Retinal pigment epithelial cell (primary cell): ENCODE measurements around the gene AIFM2.

Experiments
- DNase-seq: peaks from one replicate; pipeline ENCODE4 v3.0.0-alpha.2; 2010; ENCODE audit warnings: low read depth
- H3K4me3 ChIP-seq: 2 replicates; pipeline ENCODE4 v1.5.1; 2011; ENCODE audit warnings: mild to moderate bottlenecking, low read length, control low read depth, moderate library complexity
- TF ChIP-seq, protein P1 (sequence below): conservative IDR thresholded peaks from 2 replicates; pipeline ENCODE4 v1.5.1; 2011; ENCODE audit warnings: low read depth, low read length, control low read depth, inconsistent platforms

AIFM2 gene

GRCh38 chr10:70067586-70067985 is 65.0 kb downstream of the AIFM2 start:
- no peak overlapping the region for H3K4me3 ChIP-seq
- TF ChIP-seq, protein P1, sequence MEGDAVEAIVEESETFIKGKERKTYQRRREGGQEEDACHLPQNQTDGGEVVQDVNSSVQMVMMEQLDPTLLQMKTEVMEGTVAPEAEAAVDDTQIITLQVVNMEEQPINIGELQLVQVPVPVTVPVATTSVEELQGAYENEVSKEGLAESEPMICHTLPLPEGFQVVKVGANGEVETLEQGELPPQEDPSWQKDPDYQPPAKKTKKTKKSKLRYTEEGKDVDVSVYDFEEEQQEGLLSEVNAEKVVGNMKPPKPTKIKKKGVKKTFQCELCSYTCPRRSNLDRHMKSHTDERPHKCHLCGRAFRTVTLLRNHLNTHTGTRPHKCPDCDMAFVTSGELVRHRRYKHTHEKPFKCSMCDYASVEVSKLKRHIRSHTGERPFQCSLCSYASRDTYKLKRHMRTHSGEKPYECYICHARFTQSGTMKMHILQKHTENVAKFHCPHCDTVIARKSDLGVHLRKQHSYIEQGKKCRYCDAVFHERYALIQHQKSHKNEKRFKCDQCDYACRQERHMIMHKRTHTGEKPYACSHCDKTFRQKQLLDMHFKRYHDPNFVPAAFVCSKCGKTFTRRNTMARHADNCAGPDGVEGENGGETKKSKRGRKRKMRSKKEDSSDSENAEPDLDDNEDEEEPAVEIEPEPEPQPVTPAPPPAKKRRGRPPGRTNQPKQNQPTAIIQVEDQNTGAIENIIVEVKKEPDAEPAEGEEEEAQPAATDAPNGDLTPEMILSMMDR = no peak
- DNase-seq = no peak

DNA sequence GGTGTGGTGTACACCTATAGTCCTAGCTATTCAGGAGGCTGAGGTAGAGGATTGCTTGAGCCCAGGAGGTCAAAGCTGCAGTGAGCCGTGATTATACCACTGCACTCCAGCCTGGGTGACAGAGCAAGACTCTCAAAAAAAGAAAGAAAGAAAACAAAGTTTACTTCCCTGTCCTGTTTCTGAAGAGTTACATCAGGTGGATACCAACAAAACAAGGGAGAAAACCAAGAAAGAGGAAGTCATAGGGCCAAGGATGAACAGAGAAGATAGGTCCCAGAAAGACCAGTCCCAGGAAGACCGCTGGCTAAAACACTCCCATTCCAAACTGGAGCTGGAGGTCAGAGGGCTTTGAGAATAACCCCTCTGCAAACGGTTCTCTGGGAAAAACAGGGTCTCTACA is 66.4 kb downstream of the AIFM2 start:
- TF ChIP-seq, protein P1 = no peak
- no peak for DNase-seq
- H3K4me3 ChIP-seq = no peak overlapping the region

DNA sequence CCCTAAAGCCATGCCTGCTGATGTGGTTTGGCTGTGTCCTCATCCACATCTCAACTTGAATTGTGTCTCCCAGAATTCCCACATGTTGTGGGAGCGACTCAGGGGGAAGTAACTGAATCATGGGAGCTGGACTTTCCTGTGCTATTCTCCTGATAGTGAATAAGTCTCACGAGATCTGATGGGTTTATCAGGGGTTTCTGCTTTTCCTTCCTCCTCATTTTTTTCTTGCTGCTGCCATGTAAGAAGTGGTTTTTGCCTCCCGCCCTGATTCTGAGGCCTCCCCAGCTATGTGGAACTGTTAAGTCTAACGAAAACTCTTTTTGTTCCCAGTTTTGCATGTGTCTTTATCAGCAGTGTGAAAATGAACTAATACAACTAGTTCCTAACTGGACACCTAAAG is 68.1 kb downstream of the AIFM2 start:
- H3K4me3 ChIP-seq = no peak overlapping the region
- TF ChIP-seq, protein P1 = no peak
- DNase-seq = no peak

DNA sequence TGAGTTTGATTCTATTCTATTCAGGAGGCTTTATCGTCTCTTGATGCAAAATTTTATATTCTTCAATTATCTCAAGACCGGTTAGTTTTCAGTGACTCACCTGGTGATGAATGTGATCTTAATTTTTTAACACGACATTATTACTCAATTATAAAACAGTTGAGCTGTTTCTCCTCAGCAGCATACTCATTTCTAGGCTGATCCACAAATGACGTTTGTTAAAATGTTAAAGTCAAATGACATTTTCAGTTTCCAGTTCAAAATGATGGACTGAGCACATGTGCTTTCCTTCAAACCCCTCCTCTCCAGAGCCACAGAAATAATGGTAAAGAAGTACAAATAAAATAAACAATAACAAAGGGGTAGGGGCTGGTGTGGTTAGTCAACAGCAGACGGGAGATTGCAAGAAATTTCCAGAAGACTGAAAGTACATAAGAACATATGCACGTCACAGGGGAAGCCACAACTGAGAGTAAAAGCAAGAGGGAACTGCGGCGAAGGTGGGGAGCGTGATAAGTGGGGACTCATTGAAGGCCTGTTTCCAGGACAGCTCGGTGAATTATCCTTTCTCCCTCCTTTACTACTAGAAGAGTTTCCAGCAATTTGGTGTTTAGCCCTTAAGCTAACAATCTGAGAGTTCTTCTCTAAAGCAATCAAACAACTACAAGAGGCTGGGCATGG is 69.1 kb downstream of the AIFM2 start:
- DNase-seq = no peak
- TF ChIP-seq, protein P1 = no peak
- H3K4me3 ChIP-seq = no peak overlapping the region
